Endodermal cell (in vitro differentiated cells): ENCODE measurements around the gene HCFC1. TPM values are rescaled to one million over a fixed set of nuclear protein-coding genes. Genes with fewer than 3 reads are reported as not detected.

ENCODE experiments used
- DNase-seq: peaks from one replicate; pipeline ENCODE4 v3.0.0-alpha.2; 2017
- H3K27ac ChIP-seq: 2 replicates; pipeline ENCODE4 v1.5.1; 2013; ENCODE audit warnings: mild to moderate bottlenecking, low read depth, low read length, moderate library complexity
- H3K27me3 ChIP-seq: 2 replicates; pipeline ENCODE4 v1.6.1; 2013; ENCODE audit warnings: mild to moderate bottlenecking, low read length, moderate library complexity; ENCODE audit not compliant: insufficient read depth, control insufficient read depth, poor library complexity, severe bottlenecking
- H3K36me3 ChIP-seq: 2 replicates; pipeline ENCODE4 v1.7.0; 2013; ENCODE audit warnings: mild to moderate bottlenecking, low read length, moderate library complexity; ENCODE audit not compliant: control insufficient read depth, insufficient read depth
- H3K4me1 ChIP-seq: one replicate; pipeline ENCODE4 v1.7.0; 2013; ENCODE audit warnings: low read length; ENCODE audit not compliant: control insufficient read depth, insufficient read depth
- H3K4me3 ChIP-seq: 2 replicates; pipeline ENCODE4 v1.5.1; 2013; ENCODE audit warnings: mild to moderate bottlenecking, low read length, moderate library complexity
- H3K9ac ChIP-seq: 2 replicates; pipeline ENCODE4 v1.6.1; 2013; ENCODE audit warnings: mild to moderate bottlenecking, low read length, moderate library complexity; ENCODE audit not compliant: poor library complexity, severe bottlenecking; ENCODE audit errors: extremely low read depth
- H3K9me3 ChIP-seq: 2 replicates; pipeline ENCODE4 v1.6.1; 2013; ENCODE audit warnings: mild to moderate bottlenecking, low read length, moderate library complexity; ENCODE audit not compliant: control insufficient read depth
- H3K27ac Mint-ChIP-seq: 2 replicates; pipeline ENCODE4 v1.8.0; 2020; ENCODE audit warnings: mixed read lengths
- H3K27me3 Mint-ChIP-seq: 2 replicates; pipeline ENCODE4 v1.8.0; 2021; ENCODE audit warnings: mild to moderate bottlenecking, mixed read lengths; ENCODE audit not compliant: insufficient read depth
- H3K36me3 Mint-ChIP-seq: 2 replicates; pipeline ENCODE4 v1.8.0; 2020; ENCODE audit warnings: low read depth, mixed read lengths
- H3K4me1 Mint-ChIP-seq: 2 replicates; pipeline ENCODE4 v1.8.0; 2020; ENCODE audit warnings: mixed read lengths
- H3K4me3 Mint-ChIP-seq: 2 replicates; pipeline ENCODE4 v1.8.0; 2020; ENCODE audit warnings: mild to moderate bottlenecking, moderate library complexity, mixed read lengths
- H3K9me3 Mint-ChIP-seq: 2 replicates; pipeline ENCODE4 v1.8.0; 2020; ENCODE audit warnings: mild to moderate bottlenecking, mixed read lengths
- CTCF ChIP-seq: fragments of 200-600 bp; sonication (generic); conservative IDR thresholded peaks from 2 replicates; pipeline ENCODE4 v1.5.0; 2021; ENCODE audit warnings: antibody characterized with exemption, mild to moderate bottlenecking
- WGBS, 2 experiments: methylation state at CpG; one replicate each; pipeline versions ENCODE4 v1.1.5 to v1.1.7; 2013; ENCODE audit warnings: missing lambda C conversion rate in 2 of 2, mixed read lengths in 1 of 2; ENCODE audit not compliant: insufficient coverage in 1 of 2, insufficient read length in 1 of 2; 5-methylcytosine and 5-hydroxymethylcytosine counted together
- total RNA-seq, 2 donors: library from RNA; stranded (reverse); fragmentation: NEBNext Ultra II Directional in 1 of 2; extraction: Animal tissue kit (Norgen Biotek cat#: 25700) in 1 of 2; gene quantifications; 2 replicates in 1 of 2; 3 replicates in 1 of 2; pipeline ENCODE4 v1.2.1, GENCODE V29; 2021

HCFC1 gene
- total RNA-seq, 2 donors from 2014 or later, result 93.4 to 112 TPM

GRCh38 chrX:154019633-154020528 lies 48.3 kb upstream of the HCFC1 start, which contains the start of gene IRAK1:
Gene IRAK1, minus strand, starts transcription at chrX:154019902. Its CDS starts 90 bp downstream, at chrX:154019812.
- Histone ChIP-seq H3K36me3 (no peaks in the 10 kb centered on the region), H3K27ac (no peak within 1 kb of the TSS), H3K27me3 (no peaks in the 10 kb centered on the region), H3K4me1 (no peaks in the 10 kb centered on the region), H3K9me3 (no peaks in the 10 kb centered on the region), H3K4me3 (no peak within 1 kb of the TSS), H3K9ac (peak within 1 kb of the TSS; percentile 38)
- H3K27me3 Mint-ChIP-seq, result peaks cover 3% of the 10 kb centered on the region
- peak within 1 kb of the TSS; percentile 64 for H3K4me3 Mint-ChIP-seq
- 20 to 25% methylated on average over 1 to 99 of the region's 99 CpGs for WGBS, 2 experiments
- TF ChIP-seq CTCF, result no peak
- H3K36me3 Mint-ChIP-seq, result peaks cover 11% of the 10 kb centered on the region
- DNase-seq, result peak; percentile 70
- H3K27ac Mint-ChIP-seq, result peak within 1 kb of the TSS; percentile 82
- H3K4me1 Mint-ChIP-seq, result peaks cover 18% of the 10 kb centered on the region
- peaks cover 64% of the 10 kb centered on the region for H3K9me3 Mint-ChIP-seq

- no peak for TF ChIP-seq CTCF
- Histone ChIP-seq H3K4me1 (no peaks in the 10 kb centered on the region), H3K27me3 (no peaks in the 10 kb centered on the region), H3K4me3 (no peak overlapping the region), H3K27ac (no peak overlapping the region), H3K9me3 (no peaks in the 10 kb centered on the region), H3K9ac (no peak overlapping the region), H3K36me3 (no peaks in the 10 kb centered on the region)
- Mint-ChIP-seq H3K36me3 (peaks cover 11% of the 10 kb centered on the region), H3K4me1 (peaks cover 18% of the 10 kb centered on the region), H3K27ac (peak overlapping the region; percentile 82), H3K27me3 (peaks cover 3% of the 10 kb centered on the region), H3K9me3 (peaks cover 67% of the 10 kb centered on the region), H3K4me3 (peak overlapping the region; percentile 64)
- WGBS, 2 experiments, result 43 to 76% methylated on average over 3 to 39 of the region's 45 CpGs
- DNase-seq, result no peak
Measured at GRCh38 chrX:154019061-154019621, 47.5 kb upstream of the HCFC1 start.

DNA sequence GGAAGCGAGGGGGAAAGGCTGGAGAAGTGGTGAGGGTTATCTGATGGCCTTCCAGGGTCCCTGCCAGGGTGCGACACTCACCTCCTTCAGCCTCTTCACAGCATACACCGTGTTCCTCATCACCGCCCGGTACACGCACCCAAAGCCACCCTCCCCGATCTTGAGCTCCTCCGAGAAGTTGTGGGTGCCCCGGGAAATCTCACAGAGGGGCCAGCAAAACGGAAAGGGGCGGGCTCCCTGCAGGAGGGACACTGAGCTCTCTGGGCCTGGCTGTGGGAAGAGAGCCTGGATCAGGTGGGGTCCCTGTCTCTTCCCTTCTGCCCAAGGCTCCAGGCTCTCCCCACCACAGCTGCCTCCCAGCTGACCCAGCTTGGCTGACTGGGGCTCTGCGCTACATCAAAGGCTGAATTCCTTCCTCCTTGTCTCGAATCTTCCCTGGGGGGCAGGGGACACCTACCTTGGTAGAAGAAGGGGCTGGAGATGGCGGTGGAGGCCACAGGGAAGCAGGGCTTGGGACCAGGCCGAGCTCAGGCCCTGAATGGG lies 47.0 kb upstream of the HCFC1 start:
- peaks cover 18% of the 10 kb centered on the region for H3K4me1 Mint-ChIP-seq
- H3K9me3 Mint-ChIP-seq, result peaks cover 64% of the 10 kb centered on the region
- no peak for TF ChIP-seq CTCF
- Histone ChIP-seq H3K9ac (no peak overlapping the region), H3K4me3 (no peak overlapping the region), H3K27me3 (no peaks in the 10 kb centered on the region), H3K9me3 (no peaks in the 10 kb centered on the region), H3K36me3 (no peaks in the 10 kb centered on the region), H3K27ac (no peak overlapping the region), H3K4me1 (no peaks in the 10 kb centered on the region)
- peak overlapping the region; percentile 64 for H3K4me3 Mint-ChIP-seq
- DNase-seq, result no peak
- peaks cover 3% of the 10 kb centered on the region for H3K27me3 Mint-ChIP-seq
- H3K36me3 Mint-ChIP-seq, result peaks cover 11% of the 10 kb centered on the region
- H3K27ac Mint-ChIP-seq, result peak overlapping the region; percentile 82
- 80 to 90% methylated on average over 1 to 14 of the region's 15 CpGs for WGBS, 2 experiments
